ENCODE data around the gene LRRTM4. TPM values are rescaled to one million over a fixed set of nuclear protein-coding genes. Genes with fewer than 3 reads are reported as not detected.
"Not testable (repeated sequence)": the region's sequence is repeated elsewhere in the genome, so short reads cannot be mapped to it uniquely, and the experiment has no call there.

LRRTM4 gene
- total RNA-seq, 2 donors from 2014 or later = 7.0 to 21.1 TPM

DNA sequence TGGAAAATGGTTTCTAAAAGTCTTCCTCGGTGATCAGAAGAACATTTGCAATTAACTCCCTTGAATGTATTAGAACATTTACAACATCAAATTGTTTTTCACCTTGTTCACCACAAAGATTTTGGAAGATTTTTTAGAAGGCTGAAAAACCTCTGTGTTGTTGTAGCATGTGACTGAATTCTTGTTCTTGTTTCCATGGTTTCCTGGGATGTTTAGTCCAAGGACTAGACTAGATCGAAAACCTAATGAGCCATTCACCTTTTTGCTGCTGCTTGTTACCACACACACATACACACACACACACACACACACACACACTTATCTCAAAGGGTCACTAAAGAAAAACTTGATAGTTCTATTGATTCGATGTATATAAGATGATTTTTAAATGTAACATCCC, 380.0 kb downstream of the LRRTM4 start:
- Histone ChIP-seq H3K27me3 (ENCODE audit: control insufficient read depth, insufficient read depth, low read length, poor library complexity, severe bottlenecking) (no peaks in the 10 kb centered on the region), H3K4me3 (ENCODE audit: low read length) (no peak overlapping the region), H3K36me3 (ENCODE audit: control insufficient read depth, insufficient read depth, low read length) (no peaks in the 10 kb centered on the region), H3K27ac (ENCODE audit: low read depth, low read length) (no peak overlapping the region), H3K9me3 (ENCODE audit: control insufficient read depth, low read length) (no peaks in the 10 kb centered on the region), H3K9ac (ENCODE audit: extremely low read depth, low read length, poor library complexity, severe bottlenecking) (no peak overlapping the region), H3K4me1 (ENCODE audit: control insufficient read depth, insufficient read depth, low read length) (no peaks in the 10 kb centered on the region)
- Mint-ChIP-seq H3K4me1 (no peaks in the 10 kb centered on the region), H3K27ac (no peak overlapping the region), H3K27me3 (ENCODE audit: insufficient read depth) (no peaks in the 10 kb centered on the region), H3K4me3 (no peak overlapping the region), H3K9me3 (peaks cover 32% of the 10 kb centered on the region), H3K36me3 (ENCODE audit: low read depth) (no peaks in the 10 kb centered on the region)
- DNase-seq = no peak
- no peak for TF ChIP-seq CTCF (conservative IDR thresholded peaks at IDR 0.05)
- WGBS, 2 experiments (ENCODE audit: insufficient coverage in 1 of 2, insufficient read length in 1 of 2) = 96% methylated on average over 2 of the region's 3 CpGs; no CpG with 5 or more reads in 1 of the 2 experiments

DNA sequence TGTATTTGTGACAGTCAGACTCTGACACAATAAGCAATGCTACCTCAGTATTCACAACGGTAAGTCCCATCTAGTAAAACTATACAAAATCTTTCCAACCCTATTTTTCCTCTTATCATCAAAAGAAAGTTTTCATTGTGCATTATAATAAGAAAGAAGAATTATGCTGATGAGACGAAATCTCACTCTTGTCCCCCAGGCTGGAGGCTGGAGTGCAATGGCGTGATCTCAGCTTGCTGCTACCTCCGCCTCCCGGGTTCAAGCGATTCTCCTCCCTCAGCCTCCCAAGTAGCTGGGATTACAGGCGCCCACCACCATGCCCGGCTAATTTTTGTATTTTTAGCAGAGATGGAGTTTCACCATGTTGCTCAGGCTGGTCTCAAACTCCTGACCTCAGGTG, 393.7 kb downstream of the LRRTM4 start:
- H3K27me3 ChIP-seq (ENCODE audit: control insufficient read depth, insufficient read depth, low read length, poor library complexity, severe bottlenecking); H3K27ac Mint-ChIP-seq; H3K9me3 ChIP-seq (ENCODE audit: control insufficient read depth, low read length); H3K27ac ChIP-seq (ENCODE audit: low read depth, low read length); H3K4me3 ChIP-seq (ENCODE audit: low read length); H3K4me3 Mint-ChIP-seq; H3K36me3 Mint-ChIP-seq (ENCODE audit: low read depth); H3K4me1 ChIP-seq (ENCODE audit: control insufficient read depth, insufficient read depth, low read length); H3K9me3 Mint-ChIP-seq; DNase-seq; H3K4me1 Mint-ChIP-seq; H3K27me3 Mint-ChIP-seq (ENCODE audit: insufficient read depth); H3K36me3 ChIP-seq (ENCODE audit: control insufficient read depth, insufficient read depth, low read length); H3K9ac ChIP-seq (ENCODE audit: extremely low read depth, low read length, poor library complexity, severe bottlenecking): not testable (repeated sequence)
- WGBS, 2 experiments (ENCODE audit: insufficient coverage in 1 of 2, insufficient read length in 1 of 2) = 89% methylated on average over 7 to 8 of the region's 8 CpGs

DNA sequence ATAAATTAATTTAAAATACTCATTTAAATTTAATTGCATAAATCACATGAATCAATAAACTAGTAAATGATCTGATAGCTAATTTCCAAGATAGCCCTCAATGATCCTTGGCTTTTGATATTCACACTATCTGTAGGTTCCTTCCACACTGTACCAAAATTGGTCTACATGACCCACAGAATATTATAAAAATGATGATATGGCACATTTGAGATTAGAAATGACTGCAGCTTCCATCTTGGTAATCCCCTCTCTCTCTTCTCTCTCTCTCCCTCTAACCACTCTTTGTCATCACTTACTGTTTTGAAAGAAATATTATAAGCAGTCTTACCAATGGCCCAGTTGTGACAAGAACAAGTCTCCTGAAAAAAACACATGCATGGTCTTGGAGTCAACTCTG, 394.8 kb downstream of the LRRTM4 start:
- H3K36me3 Mint-ChIP-seq (ENCODE audit: low read depth) = peaks cover 3% of the 10 kb centered on the region

More for the DNA sequence above, 394.8 kb downstream of the LRRTM4 start:
- TF ChIP-seq CTCF (conservative IDR thresholded peaks at IDR 0.05) = no peak
- Histone ChIP-seq H3K4me1 (ENCODE audit: control insufficient read depth, insufficient read depth, low read length) (no peaks in the 10 kb centered on the region), H3K36me3 (ENCODE audit: control insufficient read depth, insufficient read depth, low read length) (no peaks in the 10 kb centered on the region), H3K27me3 (ENCODE audit: control insufficient read depth, insufficient read depth, low read length, poor library complexity, severe bottlenecking) (no peaks in the 10 kb centered on the region), H3K9ac (ENCODE audit: extremely low read depth, low read length, poor library complexity, severe bottlenecking) (no peak overlapping the region), H3K9me3 (ENCODE audit: control insufficient read depth, low read length) (no peaks in the 10 kb centered on the region), H3K27ac (ENCODE audit: low read depth, low read length) (no peak overlapping the region), H3K4me3 (ENCODE audit: low read length) (no peak overlapping the region)
- no peaks in the 10 kb centered on the region for H3K4me1 Mint-ChIP-seq
- H3K9me3 Mint-ChIP-seq = peaks cover 3% of the 10 kb centered on the region
- H3K27ac Mint-ChIP-seq = no peak overlapping the region
- H3K4me3 Mint-ChIP-seq = no peak overlapping the region
- no peaks in the 10 kb centered on the region for H3K27me3 Mint-ChIP-seq (ENCODE audit: insufficient read depth)
- no peak for DNase-seq

Measured in endodermal cell (in vitro differentiated cells).